Hypothalamus (tissue), 51 donors: ENCODE data around the gene CRLF1.

Source experiments
- DNase-seq, 51 donors: peaks; one replicate each; lab custom pipeline; 2025; lab: John Stamatoyannopoulos, UW

The CRLF1 gene

DNA sequence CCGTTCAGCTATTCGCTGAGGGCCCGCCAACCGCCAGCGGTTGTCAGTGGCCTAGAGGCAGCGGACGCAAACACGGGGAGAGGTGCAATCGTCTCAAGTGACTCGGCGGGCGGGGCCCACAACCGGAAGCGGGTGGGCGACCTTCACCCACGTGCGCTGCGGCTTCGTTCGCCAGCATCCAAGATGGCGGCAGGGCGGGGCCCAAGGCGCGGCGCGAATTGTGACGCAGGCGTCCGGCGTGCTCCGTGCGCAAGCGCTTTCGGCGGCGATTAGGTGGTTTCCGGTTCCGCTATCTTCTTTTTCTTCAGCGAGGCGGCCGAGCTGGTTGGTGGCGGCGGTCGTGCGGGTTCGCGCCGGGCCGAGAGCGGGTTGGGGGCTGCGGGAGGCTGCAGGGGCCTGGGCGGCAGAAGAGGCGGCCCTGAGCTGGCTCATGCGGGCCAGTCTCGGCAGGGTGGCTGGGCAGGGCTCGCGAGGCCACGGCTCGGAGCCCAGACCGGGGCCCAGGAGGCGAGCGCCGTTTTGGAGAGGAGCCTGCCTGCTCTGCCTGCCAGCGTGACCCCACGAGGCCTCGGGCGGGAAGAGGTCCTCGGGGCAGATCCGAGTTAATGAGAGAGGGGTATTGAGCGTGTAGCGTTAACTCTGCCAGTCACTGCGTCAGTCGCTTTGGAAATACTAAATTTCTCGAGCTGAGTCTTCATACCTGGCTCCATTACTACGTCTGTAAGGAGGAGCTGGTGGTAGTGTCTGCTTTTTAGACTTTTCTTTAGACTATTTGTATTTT is 34.8 kb downstream of the CRLF1 start, which contains the start of gene UBA52:
Gene UBA52 (plus strand): TSS at position 294 of the 781 bp plus-strand sequence. CDS start 1,444 bp downstream, outside the sequence.
- DNase-seq = peak; percentile 43 to 99 (median 96)

DNA sequence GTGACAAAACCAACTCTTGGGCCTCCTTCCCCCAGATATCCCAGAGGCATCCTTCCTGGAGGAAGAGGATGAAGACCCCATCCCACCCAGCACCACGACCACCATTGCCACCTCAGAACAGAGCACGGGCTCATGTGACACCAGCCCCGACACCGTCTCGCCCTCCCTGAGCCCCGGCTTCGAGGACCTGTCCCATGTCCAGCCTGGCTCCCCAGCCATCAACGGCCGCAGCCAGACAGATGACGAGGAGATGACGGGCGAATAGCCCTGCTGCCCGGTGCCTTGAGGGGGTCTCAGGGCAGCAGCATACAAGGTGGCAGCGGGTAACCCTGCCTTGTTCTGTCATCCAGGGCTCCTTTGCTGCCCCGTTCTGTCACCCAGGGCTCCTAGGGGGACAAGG is 38.2 kb downstream of the CRLF1 start:
- DNase-seq = no peak

DNA sequence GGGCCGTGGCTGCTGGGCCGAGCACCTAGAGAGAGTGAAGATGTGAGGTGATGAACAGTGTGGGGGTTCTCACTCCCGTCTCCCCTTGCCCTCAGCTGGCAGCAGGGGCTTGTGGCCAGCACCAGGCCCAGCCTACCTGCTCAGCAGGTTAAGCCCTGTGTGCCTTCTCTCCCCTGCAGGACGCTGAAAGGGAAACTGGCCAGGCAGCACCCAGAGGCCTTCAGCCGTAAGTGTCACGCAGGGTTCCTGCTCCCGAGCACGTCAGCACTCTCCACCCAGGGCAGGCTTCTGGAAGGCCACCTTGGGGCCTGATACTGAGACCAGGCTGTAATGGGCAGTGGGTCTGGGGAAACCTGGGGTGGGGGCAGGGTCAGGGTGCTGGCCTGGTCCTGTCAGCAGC is 39.6 kb downstream of the CRLF1 start:
- no peak for DNase-seq

DNA sequence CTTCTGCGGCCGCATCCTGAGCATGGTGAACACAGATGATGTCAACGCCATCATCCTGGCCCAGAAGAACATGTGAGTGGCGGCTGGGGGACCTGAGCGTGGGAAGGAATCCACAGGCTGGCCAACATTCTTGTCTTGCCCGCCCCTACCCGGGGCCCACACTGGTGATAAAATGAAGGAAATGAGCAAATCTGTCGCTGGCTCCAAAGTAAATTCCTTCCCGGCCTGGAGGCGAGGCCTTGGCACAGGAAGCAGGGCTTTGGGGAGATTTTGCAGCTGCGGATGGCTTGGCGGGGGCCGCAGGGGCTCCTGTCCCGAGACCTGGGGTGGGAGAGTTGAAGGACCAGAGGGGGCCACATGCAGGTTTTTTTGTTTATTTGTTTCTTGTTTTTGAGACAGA is 44.5 kb downstream of the CRLF1 start:
- DNase-seq = no peak

DNA sequence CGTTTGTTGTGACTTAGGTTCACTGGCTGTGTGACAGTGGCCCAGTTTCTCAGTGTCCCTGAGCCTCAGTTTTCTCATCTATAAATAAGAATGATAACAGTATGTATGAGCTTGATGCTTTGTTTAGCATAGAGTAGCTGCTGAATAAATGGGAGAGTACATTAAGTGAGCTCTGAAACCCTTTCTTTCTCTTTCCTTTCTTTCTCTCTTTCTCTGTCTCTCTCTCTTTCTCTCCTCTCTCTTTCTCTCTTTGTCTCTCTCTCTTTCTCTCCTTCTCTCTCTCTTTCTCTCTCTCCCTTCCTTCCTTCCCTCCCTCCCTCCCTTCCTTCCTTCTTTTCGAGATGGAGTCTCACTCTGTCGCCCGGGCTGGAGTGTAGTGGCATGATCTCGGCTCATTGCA is 46.9 kb downstream of the CRLF1 start:
- no peak for DNase-seq

DNA sequence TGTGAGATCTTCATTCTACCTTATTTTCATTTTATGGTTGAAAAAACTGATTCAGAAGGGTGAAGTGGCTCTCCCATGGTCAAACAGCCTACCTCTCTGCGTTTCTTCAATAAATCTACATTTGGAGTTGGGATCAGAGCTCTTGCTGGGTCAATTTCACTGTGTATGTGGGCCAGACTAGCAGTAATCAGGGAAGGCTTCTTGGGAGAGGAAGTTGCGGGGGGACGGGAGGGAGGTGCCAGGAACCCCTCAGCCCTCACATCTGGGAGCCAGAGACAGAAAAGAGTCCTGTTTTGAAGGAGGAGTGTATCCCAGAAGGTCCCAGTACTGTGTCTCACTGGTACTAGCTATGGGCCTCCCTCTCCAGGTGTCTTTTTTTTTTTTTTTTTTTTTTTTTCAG is 48.0 kb downstream of the CRLF1 start:
- no peak for DNase-seq

DNA sequence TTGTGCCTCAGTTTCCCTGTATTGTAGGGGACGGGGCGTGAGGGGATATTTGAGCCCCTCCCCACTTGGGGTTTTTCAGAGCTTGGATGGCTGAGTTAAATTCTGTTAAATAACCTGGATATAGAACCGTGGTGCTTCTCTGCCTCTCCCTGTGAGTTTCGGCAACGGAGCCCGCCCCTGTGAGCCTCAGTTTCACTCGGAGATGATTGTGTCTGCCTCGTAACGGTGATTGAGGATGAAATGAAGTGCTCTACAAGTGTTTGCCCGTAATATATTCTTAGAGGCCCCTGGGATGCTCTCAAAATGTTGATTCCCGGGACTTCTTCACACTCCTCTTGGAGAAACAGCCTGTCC is 48.4 kb downstream of the CRLF1 start:
- peak in 1 of 51 donors; percentile 18 for DNase-seq

DNA sequence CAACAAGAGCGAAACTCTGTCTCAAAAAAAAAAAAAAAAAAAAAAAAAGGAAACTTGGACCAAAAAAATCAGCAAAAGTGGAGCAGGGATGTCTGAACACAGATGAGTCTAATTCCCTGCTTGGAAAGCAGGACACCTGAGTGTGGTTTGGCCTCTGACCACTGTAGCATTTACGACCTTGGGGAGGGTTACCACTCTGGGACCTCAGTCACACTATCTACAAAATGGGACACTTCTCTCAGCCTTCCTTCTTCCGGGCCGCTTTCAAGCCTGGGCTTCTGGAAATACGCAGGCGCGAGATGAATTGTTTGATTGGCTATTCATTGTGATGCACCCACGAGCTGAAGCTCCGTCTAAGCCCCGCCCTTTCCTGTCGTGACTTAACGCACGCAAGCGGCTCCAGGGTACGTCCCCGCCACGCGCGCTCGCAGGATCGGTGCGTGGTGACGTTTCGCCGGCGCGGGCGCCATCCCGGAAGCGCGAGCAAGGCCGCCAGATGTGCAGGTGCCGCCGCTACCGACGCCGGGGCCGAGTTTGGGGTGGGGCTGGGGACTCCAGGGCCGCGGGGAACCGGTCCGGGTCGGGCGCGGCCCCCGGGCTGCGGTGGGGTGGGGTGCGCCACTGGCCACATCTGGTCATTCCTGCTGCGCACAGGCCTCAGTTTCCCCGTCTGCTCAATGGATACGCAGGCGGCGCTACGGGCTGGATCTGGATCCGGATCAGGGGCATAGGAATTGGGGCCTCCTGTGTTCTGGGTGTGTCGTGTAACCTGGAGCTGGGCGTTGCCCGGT is 49.0 kb downstream of the CRLF1 start, which contains the start of gene KXD1:
Gene KXD1 (plus strand): TSS at position 460 of the 791 bp plus-strand sequence. CDS start 4,187 bp downstream, outside the sequence.
- DNase-seq = peak; percentile 50 to 98 (median 94)

DNA sequence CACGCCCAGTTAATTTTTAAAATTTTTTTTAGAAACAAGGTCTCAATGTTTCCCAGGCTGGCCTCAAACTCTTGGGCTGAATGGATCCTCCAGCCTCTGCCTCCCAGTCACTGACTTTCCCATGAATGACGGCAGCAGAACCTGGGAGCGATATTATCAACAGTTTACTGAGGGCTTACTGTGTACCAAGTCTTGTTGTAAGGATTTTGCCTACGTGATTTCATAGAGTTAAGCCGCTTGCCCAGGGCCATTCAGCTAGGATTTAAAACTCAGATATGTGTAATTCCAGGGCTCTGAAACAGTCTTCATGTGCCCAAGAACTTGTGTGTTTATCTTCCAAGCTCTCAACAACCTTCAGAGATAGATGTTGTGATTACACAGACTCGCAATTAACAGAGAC is 55.0 kb downstream of the CRLF1 start:
- DNase-seq = no peak

DNA sequence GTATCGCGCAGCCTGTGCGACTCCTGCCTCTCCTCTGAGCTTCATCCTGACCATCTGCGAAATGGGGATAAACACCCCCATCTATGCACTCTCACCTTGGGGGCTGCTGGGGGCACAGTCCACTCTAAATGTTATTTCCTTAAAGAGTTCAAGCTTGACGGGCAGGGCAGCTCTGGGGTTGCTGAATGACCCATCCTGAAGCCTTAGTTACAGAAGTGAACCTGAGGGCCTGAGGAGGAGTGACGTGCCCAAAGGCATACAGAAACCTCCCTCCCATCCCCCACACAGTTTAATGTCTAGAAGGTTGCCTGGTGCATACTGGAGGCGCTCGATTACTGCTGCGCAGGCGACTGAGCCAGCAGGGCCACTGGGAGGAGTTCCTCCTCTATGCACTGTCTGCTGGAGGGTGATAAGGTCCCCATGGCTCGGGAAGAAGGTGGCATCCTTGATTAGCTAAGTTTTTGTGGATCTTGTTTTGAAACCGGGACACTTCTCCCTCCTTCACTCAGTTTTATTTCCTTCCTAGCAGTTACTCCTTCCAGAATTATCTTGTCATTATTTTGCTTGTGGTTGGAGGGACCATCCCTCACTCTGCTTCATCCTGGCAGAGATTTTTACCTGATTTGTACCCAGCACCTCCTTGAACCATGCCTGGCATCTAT is 62.7 kb downstream of the CRLF1 start:
- peak in 18 of 51 donors; percentile 3 to 40 (median 22) for DNase-seq
